ENCODE data around the gene JMJD1C. TPM values are rescaled to one million over a fixed set of nuclear protein-coding genes. Genes with fewer than 3 reads are reported as not detected.
A peak's percentile ranks its signal among the peaks of the same experiment; 100 is the strongest.

Gene JMJD1C

DNA sequence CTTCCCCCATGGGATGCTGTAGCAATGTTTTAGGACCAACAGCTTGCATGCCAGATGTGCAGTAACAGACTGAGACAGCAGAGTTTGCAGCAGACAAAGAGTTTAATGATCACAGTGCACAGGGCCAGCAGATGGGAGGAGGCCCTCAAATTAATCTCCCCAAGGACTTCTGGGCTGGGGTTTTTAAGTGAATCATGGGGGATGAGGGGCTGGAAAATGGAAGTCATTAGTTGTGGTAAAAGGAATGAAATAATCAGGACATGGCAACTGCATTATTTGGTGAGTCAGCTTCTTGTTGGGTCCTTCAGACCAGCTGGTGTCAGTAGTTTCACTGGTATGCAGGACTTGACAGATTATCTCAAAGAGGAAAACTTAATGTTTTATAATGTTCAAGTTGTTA is 345.2 kb downstream of the JMJD1C start:
- no peak overlapping the region for H2BK5ac ChIP-seq (ENCODE audit: low read length)
- peaks cover 2 to 5% of the 10 kb centered on the region in 2 donors for H3K4me1 ChIP-seq (ENCODE audit: control insufficient read depth in 2 of 2, insufficient read depth in 1 of 2, low read depth in 1 of 2, low read length in 2 of 2)
- H3K27ac ChIP-seq (replicated peaks; ENCODE audit: low read length), result no peak overlapping the region
- H2AFZ ChIP-seq (ENCODE audit: low read length), result no peak overlapping the region
- no peak overlapping the region for H3K4me2 ChIP-seq (ENCODE audit: insufficient read depth, low read length, poor library complexity, severe bottlenecking)
- H3K18ac ChIP-seq (ENCODE audit: low read length), result no peak overlapping the region
- H3K79me1 ChIP-seq (ENCODE audit: low read depth, low read length), result no peaks in the 10 kb centered on the region
- H3K4me3 ChIP-seq (ENCODE audit: low read length in 2 of 2), result no peak overlapping the region
- no peak overlapping the region for H3K4ac ChIP-seq (ENCODE audit: low read length)
- no peaks in the 10 kb centered on the region for H3K36me3 ChIP-seq (replicated peaks in 1 of 2; ENCODE audit: control insufficient read depth in 2 of 2, insufficient read depth in 2 of 2, low read length in 2 of 2)
- H3K27me3 ChIP-seq (ENCODE audit: control insufficient read depth in 3 of 3, insufficient read depth in 3 of 3, low read depth in 1 of 3, low read length in 3 of 3), result no peaks in the 10 kb centered on the region
- H2BK12ac ChIP-seq (ENCODE audit: low read length), result no peak overlapping the region
- no peak overlapping the region for H2BK120ac ChIP-seq (ENCODE audit: low read depth, low read length)
- no peak for DNase-seq (ENCODE audit: low spot score)
- H3K9me3 ChIP-seq (replicated peaks in 1 of 2; ENCODE audit: control insufficient read depth in 2 of 2, insufficient read depth in 1 of 2, low read depth in 1 of 2, low read length in 2 of 2), result peaks cover 0 to 15% of the 10 kb centered on the region in 2 donors
- no peak overlapping the region for H2BK15ac ChIP-seq (ENCODE audit: low read length)
- H2AK5ac ChIP-seq (ENCODE audit: low read depth, low read length), result no peak overlapping the region
- H4K91ac ChIP-seq (ENCODE audit: low read depth, low read length, poor library complexity), result no peak overlapping the region
- H3K23ac ChIP-seq (ENCODE audit: low read depth, low read length, poor library complexity), result no peak overlapping the region
- no peak overlapping the region for H4K8ac ChIP-seq (ENCODE audit: low read depth, low read length)
- no peak overlapping the region for H3K9ac ChIP-seq (ENCODE audit: low read depth, low read length, poor library complexity)
- no peak overlapping the region for H3K14ac ChIP-seq (ENCODE audit: low read length)

DNA sequence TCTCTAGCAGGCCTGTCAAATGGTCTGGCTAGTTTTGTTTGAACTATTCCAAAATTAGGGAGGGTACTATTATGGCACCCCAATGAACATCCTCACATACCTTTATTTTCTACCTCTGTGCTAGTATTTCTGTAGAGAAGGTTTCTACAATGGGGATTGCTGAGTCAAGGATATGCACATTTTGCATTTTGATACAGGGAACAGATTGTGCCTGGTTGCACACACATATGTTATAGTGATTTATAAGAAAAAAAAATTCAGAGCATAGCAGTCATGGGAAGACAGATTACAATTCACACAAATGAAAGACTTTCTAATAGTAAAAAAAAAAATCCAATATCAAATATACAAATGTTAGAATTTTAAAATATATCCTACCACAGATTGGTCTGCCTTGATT is 346.7 kb downstream of the JMJD1C start:
- H3K9ac ChIP-seq (ENCODE audit: low read depth, low read length, poor library complexity), result no peak overlapping the region
- no peak overlapping the region for H2AFZ ChIP-seq (ENCODE audit: low read length)
- H3K4me1 ChIP-seq (ENCODE audit: control insufficient read depth in 2 of 2, insufficient read depth in 1 of 2, low read depth in 1 of 2, low read length in 2 of 2), result peaks cover 2 to 9% of the 10 kb centered on the region in 2 donors
- H3K23ac ChIP-seq (ENCODE audit: low read depth, low read length, poor library complexity), result no peak overlapping the region
- no peaks in the 10 kb centered on the region for H3K27me3 ChIP-seq (ENCODE audit: control insufficient read depth in 3 of 3, insufficient read depth in 3 of 3, low read depth in 1 of 3, low read length in 3 of 3)
- H2BK15ac ChIP-seq (ENCODE audit: low read length), result no peak overlapping the region
- no peak overlapping the region for H3K4me2 ChIP-seq (ENCODE audit: insufficient read depth, low read length, poor library complexity, severe bottlenecking)
- no peak overlapping the region for H2BK12ac ChIP-seq (ENCODE audit: low read length)
- no peak overlapping the region for H4K8ac ChIP-seq (ENCODE audit: low read depth, low read length)
- H3K4ac ChIP-seq (ENCODE audit: low read length), result no peak overlapping the region
- H2BK5ac ChIP-seq (ENCODE audit: low read length), result no peak overlapping the region
- H3K79me1 ChIP-seq (ENCODE audit: low read depth, low read length), result no peaks in the 10 kb centered on the region
- H2BK120ac ChIP-seq (ENCODE audit: low read depth, low read length), result no peak overlapping the region
- H3K4me3 ChIP-seq (ENCODE audit: low read length in 2 of 2), result no peak overlapping the region
- H2AK5ac ChIP-seq (ENCODE audit: low read depth, low read length), result no peak overlapping the region
- no peak overlapping the region for H3K27ac ChIP-seq (replicated peaks; ENCODE audit: low read length)
- H3K14ac ChIP-seq (ENCODE audit: low read length), result no peak overlapping the region
- H3K18ac ChIP-seq (ENCODE audit: low read length), result no peak overlapping the region
- no peak overlapping the region for H4K91ac ChIP-seq (ENCODE audit: low read depth, low read length, poor library complexity)
- no peak for DNase-seq (ENCODE audit: low spot score)
- H3K9me3 ChIP-seq (replicated peaks in 1 of 2; ENCODE audit: control insufficient read depth in 2 of 2, insufficient read depth in 1 of 2, low read depth in 1 of 2, low read length in 2 of 2), result peaks cover 0 to 15% of the 10 kb centered on the region in 2 donors
- no peaks in the 10 kb centered on the region for H3K36me3 ChIP-seq (replicated peaks in 1 of 2; ENCODE audit: control insufficient read depth in 2 of 2, insufficient read depth in 2 of 2, low read length in 2 of 2)

Small RNA genes lying within 50 kb of the gene (small RNA-seq; reads per million reads assigned to genes)
- gene AC022022.1 (ENCODE audit: insufficient read depth), result not detected
- gene MIR1296 (ENCODE audit: insufficient read depth), result 668 reads per million, percentile 99 among the genes with 10 or more reads in this experiment

Data from neuronal stem cell (in vitro differentiated cells).